HG02973 (cell line): ENCODE measurements around the gene DCC.

ENCODE experiments used
- ATAC-seq: cut with Tn5 transposase; IDR thresholded peaks from one replicate; pipeline ENCODE4 v1.9.1; 2021; ENCODE audit warnings: moderate library complexity; ENCODE audit not compliant: unreplicated experiment

DCC gene

GRCh38 chr18:53324353-53324752, 984.4 kb downstream of the DCC start:
- no peak for ATAC-seq

- ATAC-seq = no peak
These were observed 1020.8 kb downstream of the DCC start for GRCh38 chr18:53360501-53361443.

- no peak for ATAC-seq
These were observed 1035.6 kb downstream of the DCC start for GRCh38 chr18:53375621-53376020.

GRCh38 chr18:53380063-53380639, 1040.2 kb downstream of the DCC start:
- ATAC-seq = no peak

GRCh38 chr18:53382870-53383269, 1042.9 kb downstream of the DCC start:
- no peak for ATAC-seq

- ATAC-seq = no peak
These were observed 1045.9 kb downstream of the DCC start for GRCh38 chr18:53385889-53386288.

GRCh38 chr18:53387581-53387980, 1047.6 kb downstream of the DCC start:
- no peak for ATAC-seq

- no peak for ATAC-seq
These were observed 1062.7 kb downstream of the DCC start for GRCh38 chr18:53402670-53403069.

- no peak for ATAC-seq
These were observed 1068.3 kb downstream of the DCC start for GRCh38 chr18:53408271-53408670.

- ATAC-seq = no peak
These were observed 1071.5 kb downstream of the DCC start for GRCh38 chr18:53411511-53411910.

- no peak for ATAC-seq
These were observed 1077.0 kb downstream of the DCC start for GRCh38 chr18:53417003-53417402.

- ATAC-seq = no peak
These were observed 1081.9 kb downstream of the DCC start for GRCh38 chr18:53421869-53422268.

- ATAC-seq = no peak
These were observed 1082.9 kb downstream of the DCC start for GRCh38 chr18:53422896-53423295.

- ATAC-seq = no peak
These were observed 1086.7 kb downstream of the DCC start for GRCh38 chr18:53426666-53427184.

GRCh38 chr18:53441761-53442414, 1101.9 kb downstream of the DCC start:
- ATAC-seq = no peak

GRCh38 chr18:53442415-53442783, 1102.4 kb downstream of the DCC start:
- ATAC-seq = no peak

GRCh38 chr18:53443336-53443735, 1103.3 kb downstream of the DCC start:
- no peak for ATAC-seq

- ATAC-seq = no peak
These were observed 1103.8 kb downstream of the DCC start for GRCh38 chr18:53443831-53444230.

- no peak for ATAC-seq
These were observed 1111.9 kb downstream of the DCC start for GRCh38 chr18:53451902-53452301.

GRCh38 chr18:53457068-53457467, 1117.1 kb downstream of the DCC start:
- ATAC-seq = no peak

GRCh38 chr18:53458268-53458667, 1118.3 kb downstream of the DCC start:
- no peak for ATAC-seq
